ENCODE results near the gene PRKN. TPM values are rescaled to one million over a fixed set of nuclear protein-coding genes. Genes with fewer than 3 reads are reported as not detected.

Gene PRKN
- total RNA-seq, 4 donors from 2014 or later = 8.4 to 44.8 (median 12.6) TPM

DNA sequence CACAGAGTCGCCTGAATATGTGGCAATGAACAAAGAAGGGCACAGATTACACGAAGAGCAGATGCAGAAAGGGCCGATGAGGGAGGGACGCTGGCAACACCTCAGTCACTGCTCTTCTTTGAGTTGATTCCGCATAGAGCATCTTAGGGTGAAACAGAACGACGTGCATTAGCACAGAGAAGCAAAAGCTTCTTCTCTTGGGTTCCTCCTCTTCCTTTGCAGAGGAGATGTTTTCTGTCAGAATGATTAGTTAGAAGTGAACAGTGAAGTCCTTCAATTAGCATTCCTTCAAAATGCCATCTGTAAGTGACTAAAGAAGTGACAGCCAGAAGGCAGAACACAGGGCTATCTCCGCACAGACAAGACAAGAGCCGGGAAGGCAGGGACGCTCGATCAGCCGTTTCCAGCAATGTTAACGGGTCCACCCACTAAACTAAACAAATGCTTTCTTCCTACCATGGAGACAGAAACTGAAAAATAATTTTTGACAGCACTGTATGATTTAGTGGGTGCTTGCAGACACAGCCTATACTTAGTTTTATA, 1233.9 kb downstream of the PRKN start:
- ATAC-seq (ENCODE audit: low FRiP score) (no peak), DNase-seq (ENCODE audit: low spot score) (no peak)
- TF ChIP-seq, protein P1, sequence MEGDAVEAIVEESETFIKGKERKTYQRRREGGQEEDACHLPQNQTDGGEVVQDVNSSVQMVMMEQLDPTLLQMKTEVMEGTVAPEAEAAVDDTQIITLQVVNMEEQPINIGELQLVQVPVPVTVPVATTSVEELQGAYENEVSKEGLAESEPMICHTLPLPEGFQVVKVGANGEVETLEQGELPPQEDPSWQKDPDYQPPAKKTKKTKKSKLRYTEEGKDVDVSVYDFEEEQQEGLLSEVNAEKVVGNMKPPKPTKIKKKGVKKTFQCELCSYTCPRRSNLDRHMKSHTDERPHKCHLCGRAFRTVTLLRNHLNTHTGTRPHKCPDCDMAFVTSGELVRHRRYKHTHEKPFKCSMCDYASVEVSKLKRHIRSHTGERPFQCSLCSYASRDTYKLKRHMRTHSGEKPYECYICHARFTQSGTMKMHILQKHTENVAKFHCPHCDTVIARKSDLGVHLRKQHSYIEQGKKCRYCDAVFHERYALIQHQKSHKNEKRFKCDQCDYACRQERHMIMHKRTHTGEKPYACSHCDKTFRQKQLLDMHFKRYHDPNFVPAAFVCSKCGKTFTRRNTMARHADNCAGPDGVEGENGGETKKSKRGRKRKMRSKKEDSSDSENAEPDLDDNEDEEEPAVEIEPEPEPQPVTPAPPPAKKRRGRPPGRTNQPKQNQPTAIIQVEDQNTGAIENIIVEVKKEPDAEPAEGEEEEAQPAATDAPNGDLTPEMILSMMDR (IDR thresholded peaks at IDR 0.05) = no peak

DNA sequence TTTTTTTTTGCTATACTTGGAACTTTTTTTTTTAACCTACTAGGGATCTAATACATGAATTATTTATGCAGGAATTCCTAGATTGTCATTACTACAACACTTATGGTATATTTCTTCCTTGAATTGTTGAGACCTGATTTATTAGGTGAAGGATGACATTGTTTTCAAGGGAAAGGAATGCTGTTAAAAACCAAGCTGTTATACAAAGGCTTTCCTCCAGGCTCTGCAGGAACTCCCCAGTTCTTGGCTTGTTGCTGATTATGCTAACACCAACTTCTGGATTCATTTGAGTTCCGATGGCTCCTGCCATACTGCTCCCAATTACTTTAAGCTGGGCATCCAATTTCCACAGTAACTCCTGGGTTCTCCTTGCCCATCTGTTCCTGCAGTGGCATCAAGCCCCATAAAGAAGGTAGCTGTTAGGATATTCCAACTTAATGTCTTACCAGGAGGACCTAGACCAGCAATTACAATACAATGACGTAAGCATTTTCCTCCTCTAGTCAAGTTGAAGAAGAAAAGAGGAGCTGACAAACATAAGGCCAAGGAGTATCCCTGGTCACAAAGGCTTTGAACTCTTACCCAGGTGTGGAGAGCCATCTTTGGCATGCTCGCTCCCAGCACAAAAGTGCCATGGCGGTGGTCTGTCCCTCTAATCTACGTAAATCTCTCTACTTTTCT, 1237.8 kb downstream of the PRKN start:
- TF ChIP-seq, protein P1 (IDR thresholded peaks at IDR 0.05) = no peak
- DNase-seq (ENCODE audit: low spot score) (no peak), ATAC-seq (ENCODE audit: low FRiP score) (no peak)

DNA sequence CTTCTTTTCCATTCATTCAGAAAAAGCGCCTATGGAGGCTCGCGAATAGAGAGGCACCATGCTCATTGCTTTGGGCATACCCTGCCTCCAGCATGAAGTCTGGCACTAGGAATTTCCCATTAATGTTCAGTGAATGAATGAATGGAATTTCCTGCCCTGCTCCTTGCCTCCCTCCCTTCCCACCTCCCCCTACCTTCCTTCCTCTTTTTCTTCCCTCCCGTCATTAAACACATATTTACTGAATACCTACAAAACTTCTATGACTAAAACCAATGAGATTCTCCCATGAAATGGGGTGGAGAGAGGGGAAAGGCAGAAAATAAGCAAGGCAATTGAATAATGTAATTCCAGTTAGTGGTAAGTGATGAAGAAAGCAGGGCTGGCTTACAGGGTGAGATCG, 1239.9 kb downstream of the PRKN start:
- ATAC-seq (ENCODE audit: low FRiP score) (no peak), DNase-seq (ENCODE audit: low spot score) (no peak)
- TF ChIP-seq, protein P1 (IDR thresholded peaks at IDR 0.05) = no peak

DNA sequence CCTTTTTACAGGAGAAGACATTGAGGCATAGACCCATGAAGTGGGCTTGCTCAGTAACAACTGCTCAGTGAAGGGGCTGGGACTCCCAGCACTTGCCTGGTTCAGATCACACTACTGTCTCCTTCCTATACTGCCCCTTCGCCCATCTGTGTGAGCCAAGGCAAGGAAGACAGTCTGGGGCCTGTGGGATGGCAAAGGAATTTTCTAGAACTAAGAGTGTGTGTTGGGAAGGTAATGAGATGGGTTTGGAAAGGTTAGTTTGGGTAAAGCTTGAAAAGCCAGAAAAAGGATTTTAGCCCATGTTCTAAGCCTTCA, 1240.4 kb downstream of the PRKN start:
- ATAC-seq (ENCODE audit: low FRiP score) = no peak

DNA sequence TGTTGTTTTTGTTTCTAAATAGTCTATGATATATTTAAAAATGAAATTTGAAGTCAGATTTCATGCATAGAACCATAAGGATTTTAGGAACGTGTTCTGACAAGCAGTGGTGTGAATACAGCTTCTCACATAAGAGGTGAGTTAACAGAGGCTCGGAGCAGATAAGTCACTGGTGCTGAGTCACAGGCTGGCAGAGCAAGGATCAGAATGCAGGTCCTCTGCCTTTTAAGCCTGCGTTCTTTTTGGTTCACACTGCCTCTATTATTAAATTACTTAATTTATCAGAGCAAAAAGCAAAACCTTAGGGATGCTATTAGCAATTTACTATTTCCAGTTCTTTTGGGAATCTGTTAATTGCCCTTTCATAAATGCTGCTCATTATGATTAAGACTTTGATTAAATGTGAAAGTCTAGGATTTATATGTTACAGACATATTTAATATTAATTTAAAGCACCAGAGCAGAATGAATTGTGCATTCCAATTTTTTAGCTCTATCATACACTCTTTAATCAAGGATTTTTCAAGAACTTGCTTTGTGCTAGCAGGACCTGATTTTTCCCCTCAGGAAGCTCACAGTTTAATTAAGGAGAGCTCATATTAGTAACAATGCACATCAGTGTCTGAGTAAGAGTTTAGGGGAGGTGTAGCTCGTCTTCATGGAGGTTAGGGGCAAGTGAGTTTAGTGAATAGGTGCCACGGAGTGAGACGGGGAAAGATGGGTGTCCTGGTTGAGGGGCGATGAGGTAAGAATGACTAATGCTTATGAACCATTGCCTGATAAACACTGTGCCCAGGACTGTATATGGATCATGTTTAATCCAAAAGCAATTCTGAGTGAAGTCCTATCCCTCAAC, 1241.0 kb downstream of the PRKN start:
- ATAC-seq (ENCODE audit: low FRiP score) = no peak
- TF ChIP-seq, protein P1 (IDR thresholded peaks at IDR 0.05) = no peak
- DNase-seq (ENCODE audit: low spot score) = no peak

More for the DNA sequence above, 1240.4 kb downstream of the PRKN start:
- TF ChIP-seq, protein P1 (IDR thresholded peaks at IDR 0.05) = no peak
- DNase-seq (ENCODE audit: low spot score) = no peak

- ATAC-seq (ENCODE audit: low FRiP score) (no peak), DNase-seq (ENCODE audit: low spot score) (no peak)
- TF ChIP-seq, protein P1 (IDR thresholded peaks at IDR 0.05) = no peak
Measured at GRCh38 chr6:161482517-161482858, 1245.1 kb downstream of the PRKN start.

Data from omental fat pad (tissue), 4 donors.